AG04450 (cell line): ENCODE results near the gene ZBTB40. TPM values are rescaled to one million over a fixed set of nuclear protein-coding genes. Genes with fewer than 3 reads are reported as not detected.

Source experiments
- CTCF ChIA-PET: fragments of 300-600, 350-600 bp; formaldehyde crosslinking; extraction: SDS; loops from one replicate; lab custom pipeline; 2022; ENCODE audit warnings: antibody characterized with exemption, inconsistent platforms; lab: Charles Lee
- POLR2A ChIA-PET: fragments of 350-600 bp; formaldehyde crosslinking; extraction: SDS; loops from one replicate; lab custom pipeline; 2021; ENCODE audit warnings: antibody characterized with exemption, inconsistent platforms; lab: Yijun Ruan, JAX
- DNase-seq: peaks from one replicate; pipeline ENCODE4 v3.0.0-alpha.2; 2011; ENCODE audit warnings: low read depth, low spot score
- H3K27ac ChIP-seq: one replicate; pipeline ENCODE4 v1.5.1; 2012; ENCODE audit warnings: low read depth, low read length, control low read depth
- H3K27me3 ChIP-seq: one replicate; pipeline ENCODE4 v1.6.0; 2012; ENCODE audit warnings: low read length; ENCODE audit not compliant: control insufficient read depth, insufficient read depth
- H3K4me3 ChIP-seq: 2 replicates; pipeline ENCODE4 v1.5.1; 2011; ENCODE audit warnings: mild to moderate bottlenecking, low read depth, low read length, control low read depth
- H3K9me3 ChIP-seq: 2 replicates; pipeline ENCODE4 v1.5.1; 2012; ENCODE audit warnings: low read length; ENCODE audit not compliant: control insufficient read depth, insufficient read depth
- polyA plus RNA-seq: library from polyadenylated mRNA; depleted of rRNA; stranded (reverse); fragments of >200 nt; gene quantifications from 2 replicates; pipeline ENCODE4 v1.2.3, GENCODE V29; 2011
- TF ChIP-seq, protein P1 (sequence below): IDR thresholded peaks from 2 replicates; pipeline ENCODE4 v1.5.1; 2011; ENCODE audit warnings: low read depth, low read length, control low read depth, inconsistent platforms

ZBTB40 gene
- polyA plus RNA-seq, 1 experiment, result 5.9 TPM

DNA sequence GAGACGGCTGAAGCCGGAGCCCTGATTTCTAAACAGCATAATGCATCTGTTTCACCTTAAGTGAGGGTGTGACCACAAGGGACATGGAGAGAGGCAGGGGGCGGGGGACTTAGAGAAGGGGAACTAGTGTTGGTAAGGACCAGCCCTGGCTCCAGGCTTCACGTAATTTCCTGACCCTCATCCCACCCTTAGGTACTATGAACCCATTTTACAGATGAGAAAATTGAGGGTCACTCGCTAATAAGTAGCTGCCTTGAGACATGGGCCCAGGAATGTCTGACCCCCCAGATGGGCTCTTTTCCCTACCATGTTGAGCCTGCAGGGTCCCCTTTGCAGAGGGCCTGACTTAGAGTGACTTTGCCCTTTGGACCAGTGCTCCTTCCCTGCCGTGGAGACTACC, 116.3 kb downstream of the ZBTB40 start:
- TF ChIP-seq, protein P1, sequence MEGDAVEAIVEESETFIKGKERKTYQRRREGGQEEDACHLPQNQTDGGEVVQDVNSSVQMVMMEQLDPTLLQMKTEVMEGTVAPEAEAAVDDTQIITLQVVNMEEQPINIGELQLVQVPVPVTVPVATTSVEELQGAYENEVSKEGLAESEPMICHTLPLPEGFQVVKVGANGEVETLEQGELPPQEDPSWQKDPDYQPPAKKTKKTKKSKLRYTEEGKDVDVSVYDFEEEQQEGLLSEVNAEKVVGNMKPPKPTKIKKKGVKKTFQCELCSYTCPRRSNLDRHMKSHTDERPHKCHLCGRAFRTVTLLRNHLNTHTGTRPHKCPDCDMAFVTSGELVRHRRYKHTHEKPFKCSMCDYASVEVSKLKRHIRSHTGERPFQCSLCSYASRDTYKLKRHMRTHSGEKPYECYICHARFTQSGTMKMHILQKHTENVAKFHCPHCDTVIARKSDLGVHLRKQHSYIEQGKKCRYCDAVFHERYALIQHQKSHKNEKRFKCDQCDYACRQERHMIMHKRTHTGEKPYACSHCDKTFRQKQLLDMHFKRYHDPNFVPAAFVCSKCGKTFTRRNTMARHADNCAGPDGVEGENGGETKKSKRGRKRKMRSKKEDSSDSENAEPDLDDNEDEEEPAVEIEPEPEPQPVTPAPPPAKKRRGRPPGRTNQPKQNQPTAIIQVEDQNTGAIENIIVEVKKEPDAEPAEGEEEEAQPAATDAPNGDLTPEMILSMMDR, result no peak
- ChIA-PET CTCF (no interaction called here), POLR2A (no interaction called here)
- Histone ChIP-seq H3K4me3 (no peak overlapping the region), H3K27me3 (peaks cover 62% of the 10 kb centered on the region), H3K27ac (no peak overlapping the region), H3K9me3 (no peaks in the 10 kb centered on the region)
- no peak for DNase-seq

DNA sequence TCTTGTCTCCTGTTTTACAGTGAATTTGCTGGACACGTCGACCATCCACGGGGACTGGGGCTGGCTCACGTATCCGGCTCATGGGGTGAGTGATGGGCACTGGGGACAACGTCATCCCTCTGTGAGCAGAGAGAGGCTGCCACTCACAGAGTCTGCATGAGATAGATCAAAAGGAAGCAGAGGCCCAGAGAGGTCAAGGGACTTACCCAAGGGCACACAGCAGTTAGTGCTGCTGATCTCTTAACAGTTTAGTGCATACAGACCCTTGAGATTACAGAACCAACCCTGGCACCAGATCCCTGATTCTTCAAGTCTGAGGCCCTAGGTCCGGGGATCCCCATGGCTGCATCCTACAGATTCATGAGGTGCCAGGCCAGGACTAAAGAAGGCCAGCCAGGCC, 117.6 kb downstream of the ZBTB40 start:
- peaks cover 60% of the 10 kb centered on the region for H3K27me3 ChIP-seq
- ChIA-PET CTCF (no interaction called here), POLR2A (no interaction called here)
- no peaks in the 10 kb centered on the region for H3K9me3 ChIP-seq
- no peak for DNase-seq
- no peak overlapping the region for H3K4me3 ChIP-seq
- TF ChIP-seq, protein P1, result no peak
- no peak overlapping the region for H3K27ac ChIP-seq

DNA sequence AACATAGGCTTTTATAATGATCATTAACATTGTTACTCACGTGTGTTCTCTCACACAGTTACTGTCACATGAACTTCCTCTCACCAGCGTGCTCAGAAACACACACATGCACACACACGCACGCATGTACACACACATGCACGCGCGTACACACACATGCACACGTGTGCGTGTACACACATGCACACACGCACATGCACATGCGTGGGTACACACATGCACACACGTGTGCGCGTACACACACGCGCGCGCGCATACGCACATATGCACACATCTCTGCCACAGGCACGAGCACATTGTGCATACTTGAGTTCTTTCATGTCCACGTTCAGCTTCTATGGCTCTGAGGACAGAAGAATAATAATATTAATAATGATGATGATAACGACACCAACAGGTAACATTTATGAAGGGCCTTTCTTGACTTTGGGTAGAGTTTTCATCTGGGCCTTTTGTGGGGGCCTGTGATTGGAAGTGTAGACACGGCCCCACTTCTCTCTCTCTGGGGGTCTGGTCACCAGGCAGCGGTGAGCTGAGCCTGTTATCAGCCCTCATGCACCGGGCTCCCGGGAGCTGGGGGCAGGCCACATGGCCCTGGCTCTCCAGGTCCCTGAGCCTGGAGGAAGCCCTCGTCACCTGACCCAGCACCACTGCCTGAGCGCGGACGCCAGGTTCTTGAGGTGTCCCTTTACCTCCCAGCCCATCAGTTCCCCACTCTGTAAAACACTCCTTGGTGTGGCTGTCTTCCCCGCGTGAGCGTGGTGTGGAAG, 118.7 kb downstream of the ZBTB40 start:
- H3K4me3 ChIP-seq, result no peak overlapping the region
- peaks cover 58% of the 10 kb centered on the region for H3K27me3 ChIP-seq
- ChIA-PET CTCF (no interaction called here), POLR2A (no interaction called here)
- H3K27ac ChIP-seq, result no peak overlapping the region
- H3K9me3 ChIP-seq, result no peaks in the 10 kb centered on the region
- DNase-seq, result no peak
- TF ChIP-seq, protein P1, result no peak

DNA sequence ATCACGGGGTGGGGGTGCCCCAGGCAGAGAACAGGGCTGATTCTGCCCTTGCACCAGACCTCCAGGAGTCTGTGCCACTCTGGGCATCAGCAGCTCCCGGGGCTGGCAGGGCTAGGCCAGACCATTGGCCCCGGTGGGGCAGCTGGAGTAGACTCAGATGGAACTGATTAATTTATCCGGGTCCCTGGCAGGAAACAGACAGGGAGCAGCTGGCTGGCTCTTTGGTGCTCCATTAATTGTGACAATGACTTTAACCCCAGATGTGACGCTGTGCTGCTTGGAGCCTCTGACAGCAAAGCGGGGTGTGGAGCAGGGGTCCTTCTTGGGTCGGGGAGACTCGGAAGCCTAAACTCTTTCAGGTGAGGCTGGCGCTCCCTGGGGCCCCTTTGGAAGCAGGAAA, 121.2 kb downstream of the ZBTB40 start:
- H3K9me3 ChIP-seq, result peaks cover 18% of the 10 kb centered on the region
- TF ChIP-seq, protein P1, result no peak
- DNase-seq, result no peak
- ChIA-PET CTCF (no interaction called here), POLR2A (no interaction called here)
- no peak overlapping the region for H3K27ac ChIP-seq
- H3K4me3 ChIP-seq, result no peak overlapping the region
- peaks cover 37% of the 10 kb centered on the region for H3K27me3 ChIP-seq

DNA sequence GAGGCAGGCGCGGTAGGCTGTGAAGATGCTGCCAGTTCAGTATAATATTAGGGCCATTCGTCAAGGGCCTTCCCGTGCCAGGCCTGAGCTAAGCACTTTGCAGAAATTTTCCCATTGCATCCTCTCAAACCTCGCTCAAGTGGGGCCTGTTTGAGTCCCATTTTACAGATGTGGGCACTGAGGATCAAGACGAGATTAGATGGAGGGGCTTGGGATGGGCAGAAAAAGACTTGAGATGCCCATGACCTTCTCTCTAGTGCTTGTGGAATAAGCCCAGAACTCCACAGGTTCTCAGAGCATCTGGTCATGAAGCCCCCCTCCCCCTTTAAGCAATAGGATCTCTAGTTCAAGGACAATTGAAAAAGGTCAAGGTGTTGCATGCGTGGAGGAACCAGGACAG, 121.6 kb downstream of the ZBTB40 start:
- TF ChIP-seq, protein P1, result no peak
- Histone ChIP-seq H3K27me3 (peaks cover 33% of the 10 kb centered on the region), H3K4me3 (no peak overlapping the region), H3K27ac (no peak overlapping the region), H3K9me3 (peaks cover 21% of the 10 kb centered on the region)
- POLR2A ChIA-PET, result no interaction called here
- CTCF ChIA-PET, result no interaction called here
- DNase-seq, result no peak
